ENCODE measurements around the gene PLXNA4. TPM values are rescaled to one million over a fixed set of nuclear protein-coding genes. Genes with fewer than 3 reads are reported as not detected.

PLXNA4 gene
- total RNA-seq, 1 donor from 2014 or later: 0.38 TPM

GRCh38 chr7:132464740-132465139, 111.5 kb downstream of the PLXNA4 start:
- H3K27ac Mint-ChIP-seq: no peak overlapping the region
- no peak for DNase-seq (ENCODE audit: low spot score, unreplicated experiment)
- no peak for TF ChIP-seq CTCF (IDR thresholded peaks at IDR 0.05; ENCODE audit: unreplicated experiment)
- H3K4me1 Mint-ChIP-seq (ENCODE audit: low read depth): no peaks in the 10 kb centered on the region
- no peaks in the 10 kb centered on the region for H3K36me3 Mint-ChIP-seq (ENCODE audit: insufficient read depth)
- no peak overlapping the region for H3K4me3 Mint-ChIP-seq (ENCODE audit: low read depth)
- H3K27me3 Mint-ChIP-seq: peaks cover 9% of the 10 kb centered on the region
- H3K9me3 Mint-ChIP-seq (ENCODE audit: low read depth): no peaks in the 10 kb centered on the region

GRCh38 chr7:132463922-132464321, 112.3 kb downstream of the PLXNA4 start:
- Mint-ChIP-seq H3K9me3 (ENCODE audit: low read depth) (no peaks in the 10 kb centered on the region), H3K27ac (no peak overlapping the region), H3K36me3 (ENCODE audit: insufficient read depth) (no peaks in the 10 kb centered on the region), H3K4me1 (ENCODE audit: low read depth) (no peaks in the 10 kb centered on the region), H3K27me3 (peaks cover 9% of the 10 kb centered on the region), H3K4me3 (ENCODE audit: low read depth) (no peak overlapping the region)
- no peak for TF ChIP-seq CTCF (IDR thresholded peaks at IDR 0.05; ENCODE audit: unreplicated experiment)
- no peak for DNase-seq (ENCODE audit: low spot score, unreplicated experiment)

- no peak overlapping the region for H3K4me3 Mint-ChIP-seq (ENCODE audit: low read depth)
Measured at GRCh38 chr7:132462478-132462877, 113.8 kb downstream of the PLXNA4 start.

GRCh38 chr7:132461032-132461592, 115.2 kb downstream of the PLXNA4 start:
- no peak for DNase-seq (ENCODE audit: low spot score, unreplicated experiment)
- Mint-ChIP-seq H3K36me3 (ENCODE audit: insufficient read depth) (no peaks in the 10 kb centered on the region), H3K4me3 (ENCODE audit: low read depth) (no peak overlapping the region), H3K27me3 (peaks cover 14% of the 10 kb centered on the region), H3K4me1 (ENCODE audit: low read depth) (no peaks in the 10 kb centered on the region), H3K9me3 (ENCODE audit: low read depth) (no peaks in the 10 kb centered on the region), H3K27ac (no peak overlapping the region)
- no peak for TF ChIP-seq CTCF (IDR thresholded peaks at IDR 0.05; ENCODE audit: unreplicated experiment)

More at GRCh38 chr7:132462478-132462877, 113.8 kb downstream of the PLXNA4 start:
- no peaks in the 10 kb centered on the region for H3K4me1 Mint-ChIP-seq (ENCODE audit: low read depth)
- peaks cover 14% of the 10 kb centered on the region for H3K27me3 Mint-ChIP-seq
- H3K36me3 Mint-ChIP-seq (ENCODE audit: insufficient read depth): no peaks in the 10 kb centered on the region
- no peak for DNase-seq (ENCODE audit: low spot score, unreplicated experiment)
- H3K27ac Mint-ChIP-seq: no peak overlapping the region
- H3K9me3 Mint-ChIP-seq (ENCODE audit: low read depth): no peaks in the 10 kb centered on the region
- no peak for TF ChIP-seq CTCF (IDR thresholded peaks at IDR 0.05; ENCODE audit: unreplicated experiment)

GRCh38 chr7:132458729-132459128, 117.5 kb downstream of the PLXNA4 start:
- Mint-ChIP-seq H3K27ac (no peak overlapping the region), H3K27me3 (peaks cover 12% of the 10 kb centered on the region), H3K9me3 (ENCODE audit: low read depth) (no peaks in the 10 kb centered on the region), H3K4me3 (ENCODE audit: low read depth) (no peak overlapping the region), H3K36me3 (ENCODE audit: insufficient read depth) (no peaks in the 10 kb centered on the region), H3K4me1 (ENCODE audit: low read depth) (no peaks in the 10 kb centered on the region)
- no peak for DNase-seq (ENCODE audit: low spot score, unreplicated experiment)
- no peak for TF ChIP-seq CTCF (IDR thresholded peaks at IDR 0.05; ENCODE audit: unreplicated experiment)

Measured in progenitor cell of endocrine pancreas (in vitro differentiated cells).